ENCODE results near the gene DLG1.

DNA sequence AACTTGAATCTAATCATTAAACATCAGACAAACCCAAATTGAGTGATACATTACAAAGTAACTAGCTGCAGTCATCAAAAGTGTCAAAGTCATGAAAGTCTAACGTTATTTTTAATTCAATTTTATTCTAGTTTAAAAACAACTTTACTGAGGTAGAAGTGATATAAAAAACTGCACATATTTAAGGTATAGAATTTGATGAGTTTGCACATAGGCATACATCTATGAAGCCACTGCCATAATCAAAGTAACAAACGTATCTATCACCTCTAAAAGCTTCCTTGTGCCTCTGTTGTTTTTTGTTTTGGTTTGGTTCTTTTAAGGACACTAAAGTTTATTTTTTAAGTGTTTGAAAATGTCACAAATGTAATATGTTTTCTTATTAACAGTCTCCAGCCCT, 130.9 kb downstream of the DLG1 start:
- TF ChIP-seq, protein P1, sequence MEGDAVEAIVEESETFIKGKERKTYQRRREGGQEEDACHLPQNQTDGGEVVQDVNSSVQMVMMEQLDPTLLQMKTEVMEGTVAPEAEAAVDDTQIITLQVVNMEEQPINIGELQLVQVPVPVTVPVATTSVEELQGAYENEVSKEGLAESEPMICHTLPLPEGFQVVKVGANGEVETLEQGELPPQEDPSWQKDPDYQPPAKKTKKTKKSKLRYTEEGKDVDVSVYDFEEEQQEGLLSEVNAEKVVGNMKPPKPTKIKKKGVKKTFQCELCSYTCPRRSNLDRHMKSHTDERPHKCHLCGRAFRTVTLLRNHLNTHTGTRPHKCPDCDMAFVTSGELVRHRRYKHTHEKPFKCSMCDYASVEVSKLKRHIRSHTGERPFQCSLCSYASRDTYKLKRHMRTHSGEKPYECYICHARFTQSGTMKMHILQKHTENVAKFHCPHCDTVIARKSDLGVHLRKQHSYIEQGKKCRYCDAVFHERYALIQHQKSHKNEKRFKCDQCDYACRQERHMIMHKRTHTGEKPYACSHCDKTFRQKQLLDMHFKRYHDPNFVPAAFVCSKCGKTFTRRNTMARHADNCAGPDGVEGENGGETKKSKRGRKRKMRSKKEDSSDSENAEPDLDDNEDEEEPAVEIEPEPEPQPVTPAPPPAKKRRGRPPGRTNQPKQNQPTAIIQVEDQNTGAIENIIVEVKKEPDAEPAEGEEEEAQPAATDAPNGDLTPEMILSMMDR (IDR thresholded peaks at IDR 0.05), result no peak
- TF ChIP-seq POLR2AphosphoS5 (IDR thresholded peaks at IDR 0.05), result no peak
